PC-9 (cell line): Measurements from ENCODE around the gene EIF3K. TPM values are rescaled to one million over a fixed set of nuclear protein-coding genes. Genes with fewer than 3 reads are reported as not detected.

Experiments
- BruUV-seq: library from RNA; stranded (reverse); fragments of 400-500 nt; replicated peaks from 2 replicates; lab custom pipeline; 2021; lab: Mats Ljungman, UMichigan
- CTCF ChIA-PET: fragments of 300-600 bp; sonication (Branson Sonifier 250); formaldehyde crosslinking; loops from one replicate; lab custom pipeline; 2022; ENCODE audit warnings: antibody characterized with exemption; lab: Charles Lee
- POLR2A ChIA-PET: fragments of 300-600 bp; sonication (Branson Sonifier 250); formaldehyde crosslinking; loops from one replicate; lab custom pipeline; 2022; ENCODE audit warnings: antibody characterized with exemption; ENCODE audit not compliant: unreplicated experiment; lab: Charles Lee
- DNase-seq, 2 experiments: peaks; one replicate each; pipeline versions ENCODE4 v3.0.0 to v3.0.0-alpha.2; 2015 to 2022; ENCODE audit warnings: mixed read lengths in 1 of 2
- H2AFZ ChIP-seq: fragments of 200-600 bp; sonication (generic); 2 replicates; pipeline ENCODE4 v1.8.1; 2017; ENCODE audit warnings: antibody characterized with exemption
- H3F3A ChIP-seq: fragments of 200-600 bp; sonication (generic); 2 replicates; pipeline ENCODE4 v1.8.1; 2017; ENCODE audit warnings: antibody characterized with exemption, mild to moderate bottlenecking, low read depth; ENCODE audit not compliant: insufficient read depth
- H3K27ac ChIP-seq: fragments of 200-600 bp; sonication (generic); 2 replicates; pipeline ENCODE4 v1.6.1; 2016; ENCODE audit warnings: mixed run types
- H3K27me3 ChIP-seq: fragments of 200-600 bp; sonication (generic); 2 replicates; pipeline ENCODE4 v1.6.1; 2016; ENCODE audit warnings: low read depth, mixed run types; ENCODE audit not compliant: insufficient read depth
- H3K36me3 ChIP-seq: fragments of 200-600 bp; sonication (generic); 2 replicates; pipeline ENCODE4 v1.6.1; 2016; ENCODE audit warnings: low read depth, mixed run types
- H3K4me1 ChIP-seq: fragments of 200-600 bp; sonication (generic); replicated peaks from 2 replicates; pipeline ENCODE4 v1.6.1; 2016; ENCODE audit warnings: mixed run types; ENCODE audit not compliant: insufficient read depth
- H3K4me2 ChIP-seq: fragments of 200-600 bp; sonication (generic); 2 replicates; pipeline ENCODE4 v1.6.1; 2017; ENCODE audit warnings: mixed run types
- H3K4me3 ChIP-seq: fragments of 200-600 bp; sonication (generic); 2 replicates; pipeline ENCODE4 v1.6.1; 2016; ENCODE audit warnings: mixed run types
- H3K79me2 ChIP-seq: fragments of 200-600 bp; sonication (generic); 2 replicates; pipeline ENCODE4 v1.6.1; 2017; ENCODE audit warnings: low read depth, mixed run types
- H3K9me2 ChIP-seq: fragments of 200-600 bp; sonication (generic); 2 replicates; pipeline ENCODE4 v1.8.1; 2017; ENCODE audit warnings: mild to moderate bottlenecking; ENCODE audit not compliant: insufficient read depth
- H3K9me3 ChIP-seq: fragments of 200-600 bp; sonication (generic); 2 replicates; pipeline ENCODE4 v1.8.1; 2016; ENCODE audit warnings: low read depth; ENCODE audit not compliant: insufficient read depth
- H4K20me1 ChIP-seq: fragments of 200-600 bp; sonication (generic); 2 replicates; pipeline ENCODE4 v1.8.1; 2017; ENCODE audit not compliant: insufficient read depth
- CTCF ChIP-seq: fragments of 200-600 bp; sonication (generic); conservative IDR thresholded peaks from 2 replicates; pipeline ENCODE4 v1.6.1; 2017; ENCODE audit warnings: mixed run types, antibody characterized with exemption, mild to moderate bottlenecking, moderate library complexity
- EZH2 ChIP-seq: fragments of 200-600 bp; sonication (generic); IDR thresholded peaks from 2 replicates; pipeline ENCODE4 v1.8.0; 2017; ENCODE audit warnings: antibody characterized with exemption, low read depth
- intact Hi-C: fragments of 100-400 bp; cut with micrococcal nuclease; formaldehyde crosslinking; loops from one replicate; pipeline ENCODE4 v1.10.0; 2022; ENCODE audit not compliant: unreplicated experiment
- total RNA-seq: library from RNA; stranded (reverse); gene quantifications from 2 replicates; pipeline ENCODE4 v1.2.3, GENCODE V29; 2021

Gene EIF3K
- total RNA-seq, 1 experiment from 2014 or later, result 230 TPM

- ChIA-PET CTCF (no interaction called here), POLR2A (interaction anchor here (0.7 to 0.9 kb wide), 2 partner anchors 20 to 53 kb away, joined by 3 to 6 read pairs; no protein-coding TSS in a partner anchor)
- Histone ChIP-seq H3K4me3 (no peak overlapping the region), H3K4me1 (peaks cover 74% of the 10 kb centered on the region), H3K9me2 (no peaks in the 10 kb centered on the region), H3F3A (peaks cover 94% of the 10 kb centered on the region), H3K27ac (peak overlapping the region; percentile 66), H3K79me2 (peaks cover 100% of the 10 kb centered on the region), H3K36me3 (peaks cover 24% of the 10 kb centered on the region), H3K27me3 (no peaks in the 10 kb centered on the region), H3K9me3 (no peaks in the 10 kb centered on the region), H4K20me1 (peaks cover 88% of the 10 kb centered on the region), H3K4me2 (peak overlapping the region; percentile 40), H2AFZ (no peak overlapping the region)
- DNase-seq, result peak; percentile 69 to 81
- intact Hi-C loops, result loop anchor here (1.0 to 2.0 kb wide), 3 partner anchors 17 to 29 kb away; no protein-coding TSS in a partner anchor
- no TSS peak for BruUV-seq
- TF ChIP-seq EZH2 (no peak), CTCF (no peak)
Observed at GRCh38 chr19:38665950-38666662, 47.1 kb downstream of the EIF3K start.

GRCh38 chr19:38666663-38667511 lies 47.9 kb downstream of the EIF3K start:
- BruUV-seq, result TSS peak; percentile 3

More at GRCh38 chr19:38666663-38667511, 47.9 kb downstream of the EIF3K start:
- POLR2A ChIA-PET, result interaction anchor here (0.9 kb wide), 1 partner anchor 52 kb away, joined by 6 read pairs; no protein-coding TSS in a partner anchor
- no peaks in the 10 kb centered on the region for H3K9me3 ChIP-seq
- H3K27me3 ChIP-seq, result no peaks in the 10 kb centered on the region
- CTCF ChIA-PET, result no interaction called here
- intact Hi-C loops, result loop anchor here (1.0 to 2.0 kb wide), 3 partner anchors 16 to 30 kb away; no protein-coding TSS in a partner anchor
- H3K79me2 ChIP-seq, result peaks cover 100% of the 10 kb centered on the region
- H3K4me1 ChIP-seq, result peaks cover 66% of the 10 kb centered on the region
- H3K4me2 ChIP-seq, result peak overlapping the region; percentile 40
- peaks cover 21% of the 10 kb centered on the region for H3K36me3 ChIP-seq
- peak overlapping the region; percentile 66 for H3K27ac ChIP-seq
- H3K4me3 ChIP-seq, result no peak overlapping the region
- TF ChIP-seq EZH2 (no peak), CTCF (no peak)
- H3F3A ChIP-seq, result peaks cover 94% of the 10 kb centered on the region
- DNase-seq, result no peak
- peaks cover 92% of the 10 kb centered on the region for H4K20me1 ChIP-seq
- H3K9me2 ChIP-seq, result no peaks in the 10 kb centered on the region
- no peak overlapping the region for H2AFZ ChIP-seq
